HG03159 (cell line): ENCODE measurements around the gene SNX8.
A peak's percentile ranks its signal among the peaks of the same experiment; 100 is the strongest.

Experiments used
- ATAC-seq: cut with Tn5 transposase; IDR thresholded peaks from one replicate; pipeline ENCODE4 v1.9.1; 2021; ENCODE audit warnings: mild to moderate bottlenecking, moderate library complexity; ENCODE audit not compliant: unreplicated experiment

Gene SNX8

GRCh38 chr7:2247141-2247995, 66.9 kb downstream of the SNX8 start:
- no peak for ATAC-seq

DNA sequence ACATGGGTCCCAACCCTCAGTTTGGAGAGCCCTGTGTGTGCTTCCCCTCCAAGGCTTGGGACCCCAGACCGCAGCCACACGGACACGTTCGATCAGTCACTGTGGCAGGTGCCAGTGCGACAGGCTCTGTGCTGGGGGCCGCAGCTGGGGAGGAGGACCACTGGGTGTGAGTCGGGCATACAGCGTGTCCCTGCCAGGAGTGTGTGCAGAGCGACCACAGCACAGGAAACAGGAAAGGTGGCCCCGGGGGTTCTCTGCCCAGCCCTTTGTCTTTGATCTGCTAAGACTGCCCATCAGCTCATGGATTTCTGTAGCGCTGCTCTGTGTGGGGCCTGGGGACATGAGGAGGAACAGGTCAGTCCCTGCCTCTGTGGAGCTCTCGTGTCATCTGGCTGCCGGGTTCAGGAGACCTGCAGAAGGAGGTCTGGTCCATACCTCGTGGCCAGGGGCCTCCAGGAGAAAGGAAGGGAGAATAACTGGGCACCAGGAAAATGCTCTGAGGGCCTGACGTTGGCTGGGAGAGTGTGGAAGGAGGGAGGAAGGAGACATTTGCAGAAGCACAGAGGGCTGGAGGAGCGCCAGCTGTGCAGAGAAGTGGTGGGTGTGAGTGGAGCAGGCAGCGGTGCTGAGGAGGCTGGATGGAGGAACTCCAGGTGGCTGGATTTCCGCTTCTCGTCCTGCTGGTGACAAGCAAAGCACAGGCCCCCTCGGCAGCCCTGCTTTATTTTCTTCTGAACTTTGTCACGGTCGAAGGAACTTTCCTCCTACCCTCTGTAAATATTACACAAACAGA, 68.2 kb downstream of the SNX8 start:
- ATAC-seq = no peak

DNA sequence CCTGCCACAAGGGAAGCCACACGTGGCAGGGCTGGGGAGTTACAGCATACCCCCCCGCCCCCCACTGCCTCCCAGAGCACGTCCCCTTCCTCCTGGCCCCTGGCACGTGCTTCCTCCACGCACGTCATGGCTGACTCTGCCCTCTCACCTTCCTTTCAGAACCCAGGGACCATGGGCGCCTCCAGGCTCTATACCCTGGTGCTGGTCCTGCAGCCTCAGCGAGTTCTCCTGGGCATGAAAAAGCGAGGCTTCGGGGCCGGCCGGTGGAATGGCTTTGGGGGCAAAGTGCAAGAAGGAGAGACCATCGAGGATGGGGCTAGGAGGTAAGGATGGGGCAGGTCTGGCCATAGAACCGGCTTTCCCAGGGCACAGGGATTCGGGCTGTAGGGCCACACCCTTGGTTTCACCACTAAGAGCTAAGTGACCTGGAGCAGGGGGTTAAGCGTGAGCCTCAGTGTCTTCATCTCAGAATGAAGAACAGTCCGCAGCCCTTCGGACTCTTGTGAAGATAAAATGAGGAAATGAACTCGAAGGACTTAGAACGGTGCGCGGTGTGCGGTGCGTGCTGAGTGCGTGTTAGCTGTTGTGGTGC, 69.7 kb downstream of the SNX8 start:
- no peak for ATAC-seq

GRCh38 chr7:2243458-2243857, 70.8 kb downstream of the SNX8 start:
- ATAC-seq = no peak

GRCh38 chr7:2242541-2243429, 71.5 kb downstream of the SNX8 start:
- peak; percentile 12 for ATAC-seq

- ATAC-seq = peak; percentile 63
Observed at GRCh38 chr7:2241580-2242540, 72.4 kb downstream of the SNX8 start, which contains the start of the genes MRM2 and NUDT1. Gene MRM2, minus strand, starts transcription at chr7:2242205. Its CDS starts 36 bp downstream, at chr7:2242169. Gene NUDT1, plus strand, starts transcription at chr7:2242226. Its CDS starts 2,349 bp downstream, at chr7:2244575.

- ATAC-seq = no peak
Observed at GRCh38 chr7:2239242-2239641, 75.0 kb downstream of the SNX8 start.

DNA sequence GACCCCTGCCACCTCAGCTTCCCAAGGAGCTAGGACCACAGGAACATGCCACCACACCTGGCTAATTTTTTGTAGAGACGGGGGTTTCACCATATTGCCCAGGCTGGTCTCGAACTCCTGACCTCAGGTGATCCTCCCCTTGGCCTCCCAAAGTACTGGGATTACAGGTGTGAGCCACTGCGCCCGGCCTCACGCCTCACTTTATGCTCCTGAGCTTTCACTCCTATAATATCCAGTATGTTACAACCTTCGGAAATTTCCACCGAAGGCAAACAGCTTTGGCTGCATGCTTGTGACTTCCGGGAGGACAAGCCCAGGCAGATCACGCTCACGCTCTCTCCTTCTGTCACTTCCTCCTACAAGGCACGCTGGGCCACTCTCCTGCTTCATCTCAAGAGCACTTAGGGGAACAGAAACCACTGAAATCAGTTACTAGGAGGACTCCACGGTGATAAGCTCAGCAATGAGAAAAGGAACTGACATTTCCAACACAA, 77.1 kb downstream of the SNX8 start:
- peak; percentile 65 for ATAC-seq

DNA sequence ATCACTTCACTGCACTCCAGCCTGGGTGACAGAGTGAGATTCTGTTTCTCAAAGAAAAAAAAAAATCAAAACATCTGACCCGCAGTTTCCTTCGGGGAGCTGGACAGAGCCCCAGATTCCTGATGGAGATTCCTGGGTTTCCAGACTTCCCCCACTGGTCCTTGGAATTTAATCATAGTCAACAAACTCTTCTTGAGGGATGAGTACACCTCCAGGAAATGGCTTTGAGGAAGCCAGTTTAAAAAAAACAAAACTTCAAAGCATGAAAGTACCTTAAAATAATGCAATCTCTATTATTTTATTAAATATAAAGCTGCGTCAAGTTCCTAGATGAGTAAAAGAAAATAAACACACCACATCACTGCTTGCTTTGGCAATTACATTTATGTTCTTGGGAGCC, 80.3 kb downstream of the SNX8 start:
- no peak for ATAC-seq

DNA sequence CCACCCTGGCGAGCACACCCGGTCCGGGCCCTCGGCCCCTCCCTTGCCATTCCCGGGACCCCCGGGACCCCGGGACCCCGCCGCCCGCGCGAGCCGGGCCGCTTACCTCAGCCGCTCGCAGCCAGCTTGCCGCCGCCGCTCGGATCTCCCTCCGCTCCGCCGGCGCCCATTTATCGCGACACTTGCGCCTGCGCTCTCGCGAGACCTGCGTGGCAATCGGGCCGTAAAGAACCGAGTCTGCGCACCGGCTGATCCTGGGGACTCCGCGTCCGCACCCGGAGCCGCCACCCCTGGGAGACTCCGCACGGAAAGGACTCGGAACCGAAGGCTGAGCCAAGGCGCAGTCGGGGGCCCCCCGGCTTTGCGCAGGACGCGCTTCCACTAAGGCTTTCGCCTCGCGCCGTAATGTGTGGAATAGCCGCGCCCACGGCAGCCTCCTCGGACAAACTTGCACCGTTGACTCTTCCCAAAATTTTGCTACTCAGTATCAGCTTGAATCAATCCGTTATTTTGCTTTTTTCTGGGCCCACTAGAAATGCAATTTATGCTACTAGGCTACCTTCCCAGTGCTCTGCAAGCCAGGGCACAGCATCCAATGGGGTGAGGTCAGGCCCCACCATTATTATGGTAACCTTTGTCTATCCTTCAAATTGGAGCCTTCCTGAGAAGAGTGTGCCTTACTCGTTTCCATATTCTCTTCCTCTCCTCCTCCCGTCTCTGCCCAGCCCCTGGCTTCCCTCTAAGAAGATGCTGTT, 81.3 kb downstream of the SNX8 start, which contains the start of gene MAD1L1:
Gene MAD1L1 (minus strand): TSS at position 180 of the 755 bp plus-strand sequence. CDS start 2,812 bp downstream, outside the sequence.
- peak; percentile 66 for ATAC-seq

DNA sequence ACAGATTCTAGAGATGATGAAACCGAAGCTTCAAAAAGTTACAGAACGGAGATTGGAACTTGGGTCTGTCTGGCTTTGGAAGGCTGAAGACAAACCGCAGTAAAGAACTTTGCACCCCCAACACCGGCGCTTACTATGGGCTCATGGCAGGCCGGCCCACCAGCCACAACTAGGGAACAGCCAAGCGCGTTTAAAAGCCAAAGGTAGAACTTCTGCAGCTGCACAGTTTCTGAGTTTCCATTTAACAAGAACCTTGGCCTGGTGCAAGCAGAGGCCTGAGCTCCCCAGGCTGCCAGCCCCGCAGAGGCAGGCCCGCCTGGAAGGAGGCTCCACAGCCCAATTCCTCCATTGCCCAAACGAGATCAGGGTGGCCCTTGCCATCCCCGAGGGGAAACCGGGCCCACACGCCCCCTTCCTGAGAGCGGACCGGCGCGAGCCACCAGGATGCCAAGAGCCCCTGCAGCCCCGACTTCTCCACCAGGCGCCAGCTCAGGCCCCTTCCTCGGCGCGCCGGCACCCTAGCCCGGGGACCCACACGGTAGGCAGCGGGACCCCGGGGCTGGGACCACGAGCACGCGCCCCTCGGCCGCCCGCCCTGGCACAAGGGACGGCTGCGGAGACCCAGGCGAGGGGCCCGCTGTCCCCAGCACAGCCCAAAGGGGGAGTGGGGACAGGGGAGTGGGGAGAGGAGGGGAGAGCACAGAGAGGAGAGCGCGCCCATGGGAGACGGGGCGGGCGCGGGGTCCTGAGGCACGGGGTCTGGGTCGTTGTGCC, 82.1 kb downstream of the SNX8 start:
- ATAC-seq = peak; percentile 31

- ATAC-seq = no peak
Observed at GRCh38 chr7:2230882-2231281, 83.4 kb downstream of the SNX8 start.

GRCh38 chr7:2230226-2230625, 84.0 kb downstream of the SNX8 start:
- ATAC-seq = no peak

- ATAC-seq = no peak
Observed at GRCh38 chr7:2229467-2229866, 84.8 kb downstream of the SNX8 start.

- no peak for ATAC-seq
Observed at GRCh38 chr7:2228921-2229320, 85.3 kb downstream of the SNX8 start.

- ATAC-seq = no peak
Observed at GRCh38 chr7:2227699-2228098, 86.5 kb downstream of the SNX8 start.

- no peak for ATAC-seq
Observed at GRCh38 chr7:2225830-2226229, 88.4 kb downstream of the SNX8 start.

GRCh38 chr7:2225336-2225735, 88.9 kb downstream of the SNX8 start:
- no peak for ATAC-seq
